ENCODE results near the gene SPATA31D3. TPM values are rescaled to one million over a fixed set of nuclear protein-coding genes. Genes with fewer than 3 reads are reported as not detected.

The SPATA31D3 gene
- total and polyA plus RNA-seq, 2 of the 8 experiments (the other 6 are each of a cell fraction or from before 2014, with no cell fraction given): not detected

GRCh38 chr9:81989700-81990099, 46.4 kb downstream of the SPATA31D3 start (continued):
- TF ChIP-seq SAP30 (IDR thresholded peaks at IDR 0.05; ENCODE audit: insufficient read depth, insufficient replicate concordance, low read length): no peak
- no peak for TF ChIP-seq CHD7 (IDR thresholded peaks at IDR 0.05; ENCODE audit: insufficient replicate concordance, low read length)

Data from H1 (cell line).